Measurements from ENCODE around the gene MICOS13. TPM values are rescaled to one million over a fixed set of nuclear protein-coding genes. Genes with fewer than 3 reads are reported as not detected.

Gene MICOS13
- total RNA-seq, 2 donors from 2014 or later, result 26.3 to 35.0 TPM

- Mint-ChIP-seq H3K27ac (peak overlapping the region; percentile 95), H3K9me3 (no peaks in the 10 kb centered on the region), H3K4me3 (peak overlapping the region; percentile 88), H3K4me1 (peaks cover 10% of the 10 kb centered on the region), H3K27me3 (ENCODE audit: insufficient read depth) (no peaks in the 10 kb centered on the region), H3K36me3 (ENCODE audit: low read depth) (peaks cover 21% of the 10 kb centered on the region)
- H3K27ac ChIP-seq (ENCODE audit: low read depth, low read length), result no peak overlapping the region
- peak overlapping the region; percentile 88 for H3K9ac ChIP-seq (ENCODE audit: extremely low read depth, low read length, poor library complexity, severe bottlenecking)
- H3K36me3 ChIP-seq (ENCODE audit: control insufficient read depth, insufficient read depth, low read length), result peaks cover 27% of the 10 kb centered on the region
- TF ChIP-seq CTCF (conservative IDR thresholded peaks at IDR 0.05), result no peak
- H3K4me1 ChIP-seq (ENCODE audit: control insufficient read depth, insufficient read depth, low read length), result peaks cover 3% of the 10 kb centered on the region
- WGBS, 2 experiments (ENCODE audit: insufficient coverage in 1 of 2, insufficient read length in 1 of 2), result 84 to 95% methylated on average over 7 to 13 of the region's 14 CpGs
- DNase-seq, result no peak
- no peaks in the 10 kb centered on the region for H3K27me3 ChIP-seq (ENCODE audit: control insufficient read depth, insufficient read depth, low read length, poor library complexity, severe bottlenecking)
- H3K4me3 ChIP-seq (ENCODE audit: low read length), result peak overlapping the region; percentile 94
- H3K9me3 ChIP-seq (ENCODE audit: control insufficient read depth, low read length), result no peaks in the 10 kb centered on the region
Observed at GRCh38 chr19:5718037-5718578, 37.8 kb upstream of the MICOS13 start.

DNA sequence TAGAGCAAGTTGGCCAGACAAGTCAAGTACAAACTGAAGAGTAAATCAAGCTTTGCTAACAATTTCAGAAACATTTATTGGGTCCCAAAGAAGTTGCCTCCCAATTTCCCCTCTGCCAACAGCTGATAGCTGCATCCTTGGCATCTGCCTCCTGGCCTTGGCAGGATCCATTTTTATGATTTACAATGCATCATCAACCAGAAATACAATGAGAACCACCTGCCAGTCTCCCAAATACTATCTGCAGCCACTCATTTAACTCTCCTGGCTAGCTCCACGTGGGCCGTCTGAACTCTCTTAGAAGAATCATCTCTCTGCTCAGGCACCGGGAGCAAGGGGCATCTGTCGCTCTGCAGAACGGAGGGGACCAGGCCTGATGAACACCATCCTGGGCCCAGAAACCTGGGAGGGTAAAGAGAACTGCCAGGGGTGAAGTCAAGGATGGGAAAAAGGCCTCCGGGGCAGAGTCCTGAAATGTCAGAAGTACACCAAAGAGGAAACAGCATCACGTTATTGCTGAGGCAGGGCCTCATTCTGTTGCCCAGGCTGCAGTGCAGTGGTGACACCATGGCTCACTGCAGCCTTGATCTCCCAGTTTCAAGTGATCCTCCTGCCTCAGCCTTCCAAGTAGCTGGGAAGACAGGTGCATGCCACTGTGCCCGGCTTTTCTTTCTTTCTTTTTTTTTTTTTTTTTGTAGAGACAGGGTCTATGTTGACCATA, 37.1 kb upstream of the MICOS13 start:
- Histone ChIP-seq H3K9ac (ENCODE audit: extremely low read depth, low read length, poor library complexity, severe bottlenecking) (no peak overlapping the region), H3K27ac (ENCODE audit: low read depth, low read length) (no peak overlapping the region), H3K36me3 (ENCODE audit: control insufficient read depth, insufficient read depth, low read length) (peaks cover 34% of the 10 kb centered on the region), H3K27me3 (ENCODE audit: control insufficient read depth, insufficient read depth, low read length, poor library complexity, severe bottlenecking) (no peaks in the 10 kb centered on the region), H3K4me3 (ENCODE audit: low read length) (no peak overlapping the region), H3K4me1 (ENCODE audit: control insufficient read depth, insufficient read depth, low read length) (peaks cover 3% of the 10 kb centered on the region), H3K9me3 (ENCODE audit: control insufficient read depth, low read length) (no peaks in the 10 kb centered on the region)
- Mint-ChIP-seq H3K36me3 (ENCODE audit: low read depth) (peaks cover 27% of the 10 kb centered on the region), H3K4me1 (peaks cover 10% of the 10 kb centered on the region), H3K27ac (peak overlapping the region; percentile 70), H3K4me3 (no peak overlapping the region), H3K27me3 (ENCODE audit: insufficient read depth) (no peaks in the 10 kb centered on the region), H3K9me3 (no peaks in the 10 kb centered on the region)
- TF ChIP-seq CTCF (conservative IDR thresholded peaks at IDR 0.05), result no peak
- DNase-seq, result no peak
- 89 to 92% methylated on average over 6 to 8 of the region's 8 CpGs for WGBS, 2 experiments (ENCODE audit: insufficient coverage in 1 of 2, insufficient read length in 1 of 2)

DNA sequence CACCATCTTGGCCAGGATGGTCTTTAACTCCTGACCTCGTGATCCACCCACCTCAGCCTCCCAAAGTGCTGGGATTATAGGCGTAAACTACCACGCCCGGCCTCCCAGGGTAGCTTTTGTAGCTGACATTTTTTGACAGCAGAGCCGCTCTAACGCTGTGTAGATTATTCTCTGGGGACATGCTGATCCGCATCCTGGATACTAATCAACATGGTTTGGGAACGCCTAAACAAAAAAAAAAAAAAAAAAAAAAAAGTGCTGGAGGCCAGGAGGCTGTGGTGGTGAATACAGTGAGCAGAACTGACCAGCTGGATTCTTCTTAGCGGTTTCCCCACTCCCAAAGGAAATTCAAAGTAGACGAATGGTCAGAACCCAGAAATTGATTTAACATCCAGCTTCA, 34.5 kb upstream of the MICOS13 start:
- Histone ChIP-seq H3K27ac (ENCODE audit: low read depth, low read length) (no peak overlapping the region), H3K4me1 (ENCODE audit: control insufficient read depth, insufficient read depth, low read length) (peaks cover 3% of the 10 kb centered on the region), H3K9ac (ENCODE audit: extremely low read depth, low read length, poor library complexity, severe bottlenecking) (no peak overlapping the region), H3K4me3 (ENCODE audit: low read length) (no peak overlapping the region), H3K9me3 (ENCODE audit: control insufficient read depth, low read length) (no peaks in the 10 kb centered on the region), H3K27me3 (ENCODE audit: control insufficient read depth, insufficient read depth, low read length, poor library complexity, severe bottlenecking) (no peaks in the 10 kb centered on the region), H3K36me3 (ENCODE audit: control insufficient read depth, insufficient read depth, low read length) (peaks cover 58% of the 10 kb centered on the region)
- 93 to 96% methylated on average over 7 to 10 of the region's 10 CpGs for WGBS, 2 experiments (ENCODE audit: insufficient coverage in 1 of 2, insufficient read length in 1 of 2)
- peaks cover 10% of the 10 kb centered on the region for H3K4me1 Mint-ChIP-seq
- H3K27ac Mint-ChIP-seq, result no peak overlapping the region
- no peak overlapping the region for H3K4me3 Mint-ChIP-seq
- H3K36me3 Mint-ChIP-seq (ENCODE audit: low read depth), result peaks cover 44% of the 10 kb centered on the region
- no peak for DNase-seq
- H3K27me3 Mint-ChIP-seq (ENCODE audit: insufficient read depth), result no peaks in the 10 kb centered on the region
- no peaks in the 10 kb centered on the region for H3K9me3 Mint-ChIP-seq
- no peak for TF ChIP-seq CTCF (conservative IDR thresholded peaks at IDR 0.05)

Data from endodermal cell (in vitro differentiated cells).